LoVo (cell line): ENCODE measurements around the gene DOCK4.
A peak's percentile ranks its signal among the peaks of the same experiment; 100 is the strongest.

ENCODE experiments used
- DNase-seq: peaks from one replicate; pipeline ENCODE4 v3.0.0-alpha.2; 2016; ENCODE audit warnings: low spot score

DOCK4 gene

GRCh38 chr7:111853201-111853990 lies 352.8 kb downstream of the DOCK4 start:
- DNase-seq = no peak

- DNase-seq = no peak
These were observed 354.1 kb downstream of the DOCK4 start for GRCh38 chr7:111852081-111852480.

GRCh38 chr7:111846898-111847297 lies 359.3 kb downstream of the DOCK4 start:
- DNase-seq = no peak

- DNase-seq = no peak
These were observed 360.3 kb downstream of the DOCK4 start for GRCh38 chr7:111845853-111846252.

DNA sequence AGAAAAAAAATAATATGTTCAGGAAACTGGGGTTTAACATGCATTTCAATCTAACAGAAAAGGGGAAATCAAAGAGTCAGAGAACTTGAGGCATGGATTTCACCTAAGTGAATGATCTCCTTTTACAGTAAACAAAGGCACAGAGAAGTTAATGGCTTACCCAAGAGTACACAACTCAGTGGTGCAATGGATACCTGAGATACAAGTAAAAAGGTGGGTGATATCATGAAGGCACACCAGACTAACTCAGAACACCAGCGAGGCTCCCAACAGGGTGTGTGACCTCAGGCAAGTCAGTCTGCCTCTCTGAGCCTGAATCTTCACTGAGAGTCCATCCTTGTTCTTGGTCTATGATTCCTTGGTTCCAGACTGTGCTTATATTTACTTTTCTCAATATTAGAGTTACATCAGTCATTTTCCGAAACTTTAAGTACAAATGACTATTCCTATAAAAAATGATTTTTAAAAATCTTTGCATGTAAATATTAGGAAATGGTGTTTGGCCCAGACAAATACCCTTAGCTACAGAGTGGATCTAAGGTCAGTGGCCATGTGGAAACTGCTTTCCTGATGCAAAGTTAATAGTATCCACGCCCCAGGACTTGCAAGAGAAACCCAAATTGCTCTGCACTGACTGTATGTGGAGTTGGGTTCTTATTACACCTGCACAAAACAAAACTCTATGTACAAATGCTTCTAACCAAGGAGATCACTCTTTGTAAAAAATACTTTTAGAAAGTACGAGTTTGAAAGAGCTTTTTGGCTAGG lies 361.1 kb downstream of the DOCK4 start:
- DNase-seq = no peak

DNA sequence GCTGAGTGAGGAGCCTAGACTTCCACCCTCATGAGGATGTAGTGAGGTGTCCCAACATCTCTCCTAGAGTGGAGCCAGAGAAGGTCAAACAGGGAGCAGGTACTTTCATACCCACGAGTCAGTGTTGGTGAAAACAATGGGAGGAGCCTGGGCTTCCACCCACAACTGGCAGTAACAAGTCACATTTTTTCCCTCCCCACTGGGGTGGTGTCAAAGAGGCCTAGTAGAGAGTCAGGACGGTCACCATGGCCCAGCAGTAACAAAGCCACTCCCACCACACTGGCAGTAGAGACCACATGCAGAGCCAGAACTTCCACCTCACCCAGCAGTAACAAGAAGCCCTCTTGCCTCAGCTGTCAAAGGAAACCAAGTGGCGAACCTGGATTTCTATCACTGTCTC lies 363.7 kb downstream of the DOCK4 start:
- no peak for DNase-seq

DNA sequence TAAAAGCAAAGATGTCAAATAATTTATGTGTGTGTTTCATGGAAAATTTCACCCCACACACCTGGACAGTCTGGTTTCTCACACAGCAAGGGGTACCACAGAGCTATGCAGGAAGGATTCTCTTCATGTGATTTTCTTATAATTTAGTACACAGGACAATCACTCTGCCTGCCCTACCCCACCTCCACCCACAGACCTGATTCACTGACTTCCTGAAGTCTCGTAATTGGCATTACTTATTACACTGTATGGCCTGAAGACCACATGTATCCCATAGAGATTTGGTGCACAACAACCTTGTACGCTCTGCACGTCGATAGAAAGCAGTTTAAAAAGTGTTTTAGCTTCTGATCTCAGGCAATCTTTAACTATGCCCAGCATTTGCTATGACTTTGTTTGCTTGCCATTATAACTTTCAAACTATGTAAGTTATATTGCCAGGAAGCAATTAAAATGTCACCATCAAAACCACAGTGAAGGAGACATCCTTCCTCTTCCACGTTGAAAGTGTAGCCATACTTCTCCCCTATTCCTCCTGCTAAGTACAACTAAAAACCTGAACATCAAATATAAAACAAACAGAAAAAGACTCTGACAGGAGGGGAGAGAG lies 364.5 kb downstream of the DOCK4 start:
- DNase-seq = no peak

GRCh38 chr7:111840528-111840927 lies 365.7 kb downstream of the DOCK4 start:
- no peak for DNase-seq

DNA sequence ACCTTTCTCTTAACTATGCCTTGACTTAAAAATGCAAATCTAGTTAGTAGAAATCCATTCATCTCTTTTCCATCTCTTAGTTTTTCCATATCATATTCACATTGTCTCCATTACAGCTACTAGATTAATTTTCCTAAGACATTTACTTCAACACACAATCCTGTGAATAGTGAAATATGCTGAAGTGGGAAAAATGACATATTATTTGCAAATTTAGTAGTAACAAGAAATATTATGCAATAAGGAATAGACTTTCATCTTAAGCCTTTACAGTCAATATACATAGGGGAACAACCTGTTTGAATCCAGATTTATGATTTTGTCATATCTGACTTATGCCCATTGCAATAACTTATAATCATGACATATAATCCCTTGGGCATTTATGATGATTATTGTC lies 366.9 kb downstream of the DOCK4 start:
- DNase-seq = no peak

DNA sequence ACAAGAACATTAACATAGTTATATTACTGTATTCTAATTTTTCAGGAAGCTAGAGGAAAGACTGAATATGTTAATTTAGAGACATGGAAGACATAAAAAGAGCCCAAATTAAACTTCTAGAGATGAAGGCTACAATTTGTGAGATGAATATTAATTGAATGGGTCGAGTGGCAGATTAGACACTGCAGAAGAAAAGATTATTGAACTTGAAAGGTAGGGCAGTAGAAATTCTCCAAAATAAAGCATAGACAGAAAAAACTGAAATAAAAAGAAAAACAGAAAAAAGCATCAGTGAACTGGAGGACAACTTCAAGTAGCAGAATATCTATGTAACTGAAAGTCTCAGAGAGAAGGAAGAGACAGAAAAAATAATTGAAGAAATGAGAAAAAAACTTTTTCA lies 369.6 kb downstream of the DOCK4 start:
- no peak for DNase-seq

GRCh38 chr7:111835066-111835465 lies 371.1 kb downstream of the DOCK4 start:
- no peak for DNase-seq

GRCh38 chr7:111834367-111834766 lies 371.8 kb downstream of the DOCK4 start:
- DNase-seq = no peak

DNA sequence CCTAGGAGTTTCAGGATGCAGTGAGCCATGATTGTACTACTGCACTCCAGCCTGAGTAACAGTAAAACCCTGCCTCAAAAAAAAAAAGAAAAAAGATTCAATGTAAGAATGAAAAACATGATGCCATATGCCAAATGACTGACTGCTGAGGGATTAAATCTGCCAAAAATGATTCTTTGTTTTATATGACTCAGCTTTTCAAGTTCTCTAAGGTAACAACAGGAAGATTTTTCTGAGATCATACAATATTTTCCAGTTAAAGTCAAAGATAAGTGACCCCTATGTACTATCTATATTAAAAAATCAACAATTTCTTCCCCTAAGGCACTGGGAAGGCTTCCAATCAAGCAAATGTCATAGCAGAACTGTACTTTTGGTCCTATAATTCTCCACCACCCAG lies 372.7 kb downstream of the DOCK4 start:
- no peak for DNase-seq

DNA sequence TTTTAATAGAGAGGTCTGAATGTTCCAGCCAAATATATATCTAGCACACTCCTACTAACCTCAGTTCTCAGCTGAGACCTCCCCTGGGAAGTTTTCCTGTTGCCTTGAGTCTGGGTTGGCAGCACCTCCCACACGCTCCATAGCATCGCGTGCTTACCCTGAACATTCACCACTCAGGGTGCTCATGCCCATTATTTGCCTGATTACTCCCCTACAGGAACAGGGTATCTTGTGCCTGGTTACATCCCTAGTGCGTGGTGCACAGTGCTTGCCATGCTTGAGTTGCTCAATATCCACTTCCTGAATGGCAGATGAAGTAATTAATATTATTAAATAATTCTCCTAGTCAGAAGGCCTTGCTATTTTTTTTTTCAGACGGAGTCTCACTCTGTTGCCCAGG lies 374.0 kb downstream of the DOCK4 start:
- no peak for DNase-seq

- no peak for DNase-seq
These were observed 377.0 kb downstream of the DOCK4 start for GRCh38 chr7:111829221-111829620.

DNA sequence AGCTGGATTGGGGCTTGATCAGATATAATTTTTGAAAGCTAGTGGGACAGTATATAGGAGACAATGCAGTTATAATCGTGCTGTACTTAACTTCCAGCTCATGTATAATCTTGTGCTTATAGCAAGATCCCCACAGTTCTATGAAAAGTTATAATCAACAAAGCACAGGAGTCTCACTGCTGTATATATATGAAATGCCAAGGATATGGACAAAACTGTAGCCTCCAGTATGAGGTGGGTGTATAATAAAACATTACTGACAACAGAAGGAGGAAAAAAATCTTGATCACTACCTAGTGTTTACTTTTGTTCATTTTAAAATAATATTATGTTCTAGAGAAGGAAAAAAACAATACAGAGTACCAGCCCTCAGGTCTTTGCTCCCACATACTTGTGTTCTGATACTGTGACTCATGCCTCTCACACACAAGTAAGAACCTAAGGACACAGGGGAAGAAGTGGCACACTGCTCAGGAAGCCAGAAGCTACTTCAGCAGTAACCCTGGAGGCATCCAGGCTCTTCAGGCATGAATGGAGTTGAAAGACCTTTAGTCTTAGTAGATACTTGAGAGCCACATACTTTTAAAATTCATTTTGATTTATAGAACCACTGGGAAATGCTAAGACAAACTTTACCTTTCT lies 378.2 kb downstream of the DOCK4 start:
- DNase-seq = peak; percentile 15

- no peak for DNase-seq
These were observed 381.2 kb downstream of the DOCK4 start for GRCh38 chr7:111825046-111825445.

- no peak for DNase-seq
These were observed 382.4 kb downstream of the DOCK4 start for GRCh38 chr7:111823826-111824225.

DNA sequence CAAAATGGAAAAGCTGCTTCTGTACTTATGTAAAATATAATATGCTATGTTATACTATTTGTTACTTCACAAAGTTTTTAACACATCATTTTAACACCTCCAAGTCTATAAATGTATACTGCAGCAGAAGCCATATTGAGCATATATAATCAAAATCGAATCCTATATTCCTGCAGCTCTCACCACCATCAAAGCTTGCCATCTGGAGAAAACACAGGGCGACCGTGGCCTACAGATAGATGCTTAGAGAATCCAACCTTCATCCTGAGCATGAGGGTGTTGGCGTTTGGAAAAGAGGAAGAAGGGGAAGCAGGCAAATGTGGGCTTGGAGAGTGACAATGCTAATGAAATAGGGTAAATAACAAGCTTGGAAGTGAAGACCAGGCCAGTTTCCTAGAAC lies 385.2 kb downstream of the DOCK4 start:
- DNase-seq = no peak

GRCh38 chr7:111820621-111821020 lies 385.6 kb downstream of the DOCK4 start:
- DNase-seq = no peak

DNA sequence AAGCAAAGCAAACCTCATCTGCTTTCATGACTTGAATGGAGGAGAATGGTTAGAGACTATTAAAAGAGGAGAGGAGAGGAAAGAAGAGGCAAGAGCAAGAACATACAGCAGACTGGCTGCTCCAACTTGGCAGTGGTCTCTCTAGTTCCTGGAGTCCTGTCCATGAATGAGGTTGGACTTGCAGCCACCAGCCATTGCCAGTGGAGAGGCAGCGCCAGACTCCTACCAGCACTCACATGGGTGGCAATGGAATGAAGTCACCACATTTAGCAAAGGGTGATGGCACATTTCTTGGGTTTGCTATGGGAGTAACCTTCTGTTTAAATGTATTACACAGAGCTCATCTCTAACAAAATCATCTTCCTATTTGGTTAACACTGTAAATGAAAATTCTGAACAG lies 386.1 kb downstream of the DOCK4 start:
- no peak for DNase-seq

- DNase-seq = no peak
These were observed 390.8 kb downstream of the DOCK4 start for GRCh38 chr7:111815354-111815753.

- no peak for DNase-seq
These were observed 392.9 kb downstream of the DOCK4 start for GRCh38 chr7:111813306-111813705.
